ENCODE results near the gene KRTAP5-3.

KRTAP5-3 gene

DNA sequence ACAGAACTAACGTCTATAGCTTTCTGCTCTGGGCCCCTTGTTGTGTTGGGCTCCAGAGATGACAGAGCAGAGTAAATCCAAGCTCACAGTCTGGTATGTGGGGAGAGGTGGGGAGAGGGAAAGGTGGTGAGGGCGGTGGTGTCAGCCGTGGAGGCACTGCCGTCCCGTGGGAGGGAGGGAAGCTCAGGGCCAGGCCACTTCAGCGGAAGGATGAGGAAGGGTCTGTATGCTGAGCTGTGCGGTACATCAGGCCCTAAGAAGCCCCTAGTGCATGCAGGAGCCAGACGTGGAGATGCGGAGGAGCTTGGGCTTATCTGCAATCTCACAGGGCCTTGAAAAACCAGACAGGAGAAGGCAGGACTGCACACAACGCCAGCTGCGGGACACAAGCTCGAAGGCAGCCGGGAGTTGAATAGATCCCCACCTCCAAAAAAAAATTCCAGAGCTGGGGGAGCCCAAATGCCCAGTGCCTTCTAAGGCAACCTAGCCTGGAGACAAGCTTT is 22.9 kb upstream of the KRTAP5-3 start:
- H3K4ac ChIP-seq (ENCODE audit: low read depth, low read length): no peak overlapping the region
- no peak overlapping the region for H2BK5ac ChIP-seq (ENCODE audit: low read depth, low read length, poor library complexity)
- no peaks in the 10 kb centered on the region for H3K79me1 ChIP-seq (ENCODE audit: low read length)
- H3K4me2 ChIP-seq (ENCODE audit: low read length): no peak overlapping the region
- no peak overlapping the region for H3K27ac ChIP-seq (ENCODE audit: low read depth, low read length)
- H3K23ac ChIP-seq (ENCODE audit: low read length): no peak overlapping the region
- no peak overlapping the region for H3K18ac ChIP-seq (ENCODE audit: low read length)
- H3K4me3 ChIP-seq (ENCODE audit: low read depth, low read length): no peak overlapping the region
- H3K9ac ChIP-seq (ENCODE audit: low read length): no peak overlapping the region
- no peak overlapping the region for H4K91ac ChIP-seq (ENCODE audit: low read depth, low read length)
- no peaks in the 10 kb centered on the region for H3K36me3 ChIP-seq (ENCODE audit: control insufficient read depth in 1 of 2, insufficient read depth in 2 of 2, low read length in 2 of 2)
- no CpG with 5 or more reads among the region's 13 CpGs for WGBS (ENCODE audit: extremely low coverage, insufficient coverage, insufficient read length)
- no peaks in the 10 kb centered on the region for H3K79me2 ChIP-seq (ENCODE audit: control insufficient read depth, insufficient read depth, low read length, poor library complexity)
- no peak overlapping the region for H2AK5ac ChIP-seq (ENCODE audit: low read length)
- no peak overlapping the region for H2BK12ac ChIP-seq (ENCODE audit: low read length)
- H2BK120ac ChIP-seq (ENCODE audit: insufficient read depth, low read length, poor library complexity): no peak overlapping the region
- no peaks in the 10 kb centered on the region for H3K4me1 ChIP-seq (ENCODE audit: control insufficient read depth in 1 of 2, insufficient read depth in 2 of 2, low read length in 2 of 2)
- H2AFZ ChIP-seq (ENCODE audit: insufficient read depth, low read length, poor library complexity): no peak overlapping the region
- DNase-seq: no peak
- H3K9me3 ChIP-seq (ENCODE audit: insufficient read depth, low read depth, low read length): peaks cover 2% of the 10 kb centered on the region
- H3K14ac ChIP-seq (ENCODE audit: low read length): no peak overlapping the region
- H4K8ac ChIP-seq (ENCODE audit: low read depth, low read length): no peak overlapping the region
- no peak overlapping the region for H4K12ac ChIP-seq (ENCODE audit: low read depth, low read length)
- peaks cover 2% of the 10 kb centered on the region for H3K27me3 ChIP-seq (ENCODE audit: insufficient read depth, low read length)

DNA sequence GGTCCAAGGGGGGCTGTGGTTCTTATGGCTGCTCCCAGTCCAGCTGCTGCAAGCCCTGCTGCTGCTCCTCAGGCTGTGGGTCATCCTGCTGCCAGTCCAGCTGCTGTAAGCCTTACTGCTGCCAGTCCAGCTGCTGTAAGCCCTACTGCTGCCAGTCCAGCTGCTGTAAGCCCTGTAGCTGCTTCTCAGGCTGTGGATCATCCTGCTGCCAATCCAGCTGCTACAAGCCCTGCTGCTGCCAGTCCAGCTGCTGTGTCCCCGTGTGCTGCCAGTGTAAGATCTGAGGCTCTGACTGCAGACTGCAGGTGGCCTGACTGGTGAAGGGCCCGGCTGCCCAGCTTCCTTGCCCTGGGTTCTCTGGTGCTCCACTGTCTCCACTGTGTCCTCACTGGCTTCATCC is 22.0 kb upstream of the KRTAP5-3 start:
- Histone ChIP-seq H3K14ac (ENCODE audit: low read length) (no peak overlapping the region), H4K8ac (ENCODE audit: low read depth, low read length) (no peak overlapping the region), H3K79me1 (ENCODE audit: low read length) (no peaks in the 10 kb centered on the region), H3K4me1 (ENCODE audit: control insufficient read depth in 1 of 2, insufficient read depth in 2 of 2, low read length in 2 of 2) (no peaks in the 10 kb centered on the region), H3K79me2 (ENCODE audit: control insufficient read depth, insufficient read depth, low read length, poor library complexity) (no peaks in the 10 kb centered on the region), H3K4me2 (ENCODE audit: low read length) (no peak overlapping the region), H2AFZ (ENCODE audit: insufficient read depth, low read length, poor library complexity) (no peak overlapping the region), H3K9me3 (ENCODE audit: insufficient read depth, low read depth, low read length) (peaks cover 2% of the 10 kb centered on the region), H3K9ac (ENCODE audit: low read length) (no peak overlapping the region), H2BK5ac (ENCODE audit: low read depth, low read length, poor library complexity) (no peak overlapping the region), H4K91ac (ENCODE audit: low read depth, low read length) (no peak overlapping the region), H4K12ac (ENCODE audit: low read depth, low read length) (no peak overlapping the region), H3K4ac (ENCODE audit: low read depth, low read length) (no peak overlapping the region), H2BK120ac (ENCODE audit: insufficient read depth, low read length, poor library complexity) (no peak overlapping the region), H3K27me3 (ENCODE audit: insufficient read depth, low read length) (peaks cover 2% of the 10 kb centered on the region), H3K18ac (ENCODE audit: low read length) (no peak overlapping the region), H3K27ac (ENCODE audit: low read depth, low read length) (no peak overlapping the region), H3K36me3 (ENCODE audit: control insufficient read depth in 1 of 2, insufficient read depth in 2 of 2, low read length in 2 of 2) (no peaks in the 10 kb centered on the region), H3K4me3 (ENCODE audit: low read depth, low read length) (no peak overlapping the region), H3K23ac (ENCODE audit: low read length) (no peak overlapping the region), H2AK5ac (ENCODE audit: low read length) (no peak overlapping the region), H2BK12ac (ENCODE audit: low read length) (no peak overlapping the region)
- no CpG with 5 or more reads among the region's 2 CpGs for WGBS (ENCODE audit: extremely low coverage, insufficient coverage, insufficient read length)
- no peak for DNase-seq

DNA sequence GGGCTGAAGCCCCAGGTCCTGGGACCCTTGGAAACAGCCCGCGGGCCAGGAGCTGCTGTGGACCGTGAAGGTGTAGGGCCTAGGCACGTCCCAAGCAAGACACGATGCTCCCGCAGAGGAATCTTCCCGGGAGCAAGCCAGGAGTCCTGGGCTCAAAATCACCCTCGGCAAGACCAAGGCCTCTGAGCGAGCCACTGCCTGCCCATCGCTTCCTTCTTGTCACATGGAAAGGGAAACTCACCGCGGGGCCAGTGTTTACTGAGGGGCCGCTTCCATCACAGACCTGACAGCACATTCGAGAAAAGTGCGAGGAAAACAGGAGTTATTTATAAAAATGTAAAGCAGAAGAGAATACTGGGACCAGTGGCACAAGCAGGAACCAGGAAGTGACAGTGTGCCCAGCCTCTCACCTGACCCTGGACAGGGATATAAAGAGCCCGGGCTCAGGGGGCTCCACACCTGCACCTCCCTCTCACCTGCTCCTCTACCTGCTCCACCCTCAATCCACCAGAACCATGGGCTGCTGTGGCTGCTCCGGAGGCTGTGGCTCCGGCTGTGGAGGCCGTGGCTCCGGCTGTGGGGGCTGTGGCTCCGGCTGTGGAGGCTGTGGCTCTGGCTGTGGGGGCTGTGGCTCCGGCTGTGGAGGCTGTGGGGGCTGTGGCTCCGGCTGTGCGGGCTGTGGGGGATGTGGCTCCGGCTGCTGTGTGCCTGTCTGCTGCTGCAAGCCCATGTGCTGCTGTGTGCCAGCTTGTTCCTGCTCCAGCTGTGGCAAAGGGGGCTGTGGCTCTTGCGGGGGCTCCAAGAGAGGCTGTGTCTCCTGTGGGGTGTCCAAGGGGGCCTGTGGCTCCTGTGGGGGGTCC is 21.3 kb upstream of the KRTAP5-3 start, which contains the start of gene KRTAP5-5:
KRTAP5-5 (plus strand) TSS at position 450 of the 860 bp plus-strand sequence; CDS start at position 516, 66 bp downstream.
- H3K4me2 ChIP-seq (ENCODE audit: low read length): no peak within 1 kb of the TSS
- peaks cover 2% of the 10 kb centered on the region for H3K27me3 ChIP-seq (ENCODE audit: insufficient read depth, low read length)
- no peak within 1 kb of the TSS for H3K4ac ChIP-seq (ENCODE audit: low read depth, low read length)
- H3K79me2 ChIP-seq (ENCODE audit: control insufficient read depth, insufficient read depth, low read length, poor library complexity): no peaks in the 10 kb centered on the region
- H3K4me3 ChIP-seq (ENCODE audit: low read depth, low read length): no peak within 1 kb of the TSS
- H3K79me1 ChIP-seq (ENCODE audit: low read length): no peaks in the 10 kb centered on the region
- no peak within 1 kb of the TSS for H2BK5ac ChIP-seq (ENCODE audit: low read depth, low read length, poor library complexity)
- no peak within 1 kb of the TSS for H3K9ac ChIP-seq (ENCODE audit: low read length)
- no peaks in the 10 kb centered on the region for H3K9me3 ChIP-seq (ENCODE audit: insufficient read depth, low read depth, low read length)
- H2BK12ac ChIP-seq (ENCODE audit: low read length): no peak within 1 kb of the TSS
- H3K23ac ChIP-seq (ENCODE audit: low read length): no peak within 1 kb of the TSS
- H2AFZ ChIP-seq (ENCODE audit: insufficient read depth, low read length, poor library complexity): no peak within 1 kb of the TSS
- no peak within 1 kb of the TSS for H3K27ac ChIP-seq (ENCODE audit: low read depth, low read length)
- no peak within 1 kb of the TSS for H4K8ac ChIP-seq (ENCODE audit: low read depth, low read length)
- no peaks in the 10 kb centered on the region for H3K4me1 ChIP-seq (ENCODE audit: control insufficient read depth in 1 of 2, insufficient read depth in 2 of 2, low read length in 2 of 2)
- H3K36me3 ChIP-seq (ENCODE audit: control insufficient read depth in 1 of 2, insufficient read depth in 2 of 2, low read length in 2 of 2): no peaks in the 10 kb centered on the region
- H3K18ac ChIP-seq (ENCODE audit: low read length): no peak within 1 kb of the TSS
- H4K91ac ChIP-seq (ENCODE audit: low read depth, low read length): no peak within 1 kb of the TSS
- no peak within 1 kb of the TSS for H2BK120ac ChIP-seq (ENCODE audit: insufficient read depth, low read length, poor library complexity)
- WGBS (ENCODE audit: extremely low coverage, insufficient coverage, insufficient read length): no CpG with 5 or more reads among the region's 26 CpGs
- no peak for DNase-seq
- no peak within 1 kb of the TSS for H4K12ac ChIP-seq (ENCODE audit: low read depth, low read length)
- H3K14ac ChIP-seq (ENCODE audit: low read length): no peak within 1 kb of the TSS
- no peak within 1 kb of the TSS for H2AK5ac ChIP-seq (ENCODE audit: low read length)

DNA sequence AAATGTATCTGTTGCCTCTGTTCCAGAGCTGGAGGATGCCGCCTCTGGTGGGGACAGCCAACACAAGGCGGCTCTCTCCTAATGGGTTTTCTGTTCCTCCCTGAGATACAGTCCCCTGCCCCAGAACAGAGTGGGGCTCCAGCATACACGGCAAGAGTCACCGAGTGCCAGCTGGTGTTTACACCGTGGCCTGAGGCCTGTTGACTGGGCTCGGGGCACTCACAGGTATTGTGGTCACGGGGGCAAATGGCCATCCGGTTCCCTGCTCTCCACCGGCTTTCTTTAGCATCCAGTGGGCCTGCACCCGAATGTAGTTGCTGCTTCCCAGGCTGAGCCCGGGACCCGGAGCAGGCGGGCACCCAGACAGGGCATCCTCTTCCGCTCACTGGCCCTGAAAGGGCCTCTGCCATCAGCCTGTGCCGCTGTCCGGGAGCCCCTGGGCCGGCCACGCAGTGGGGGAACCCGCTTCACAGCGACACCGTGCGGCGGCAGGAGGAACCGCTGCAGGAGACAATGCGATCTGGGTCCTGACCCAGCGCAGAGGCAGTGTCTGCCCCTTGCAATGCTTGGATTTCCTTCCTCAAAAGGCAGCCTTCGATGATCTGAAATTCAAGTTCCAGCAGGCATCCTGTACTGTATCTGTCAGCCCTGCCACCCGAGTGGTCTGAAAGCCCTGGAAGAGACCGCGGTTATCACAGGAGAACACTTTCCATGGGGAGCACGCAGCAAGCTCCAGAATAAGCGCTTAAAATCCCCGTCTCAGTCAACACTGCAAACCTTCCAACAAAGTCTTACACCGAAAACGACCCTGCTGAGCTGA is 20.5 kb upstream of the KRTAP5-3 start:
- H3K27me3 ChIP-seq (ENCODE audit: insufficient read depth, low read length): no peaks in the 10 kb centered on the region
- no peak overlapping the region for H3K23ac ChIP-seq (ENCODE audit: low read length)
- no peak overlapping the region for H3K18ac ChIP-seq (ENCODE audit: low read length)
- WGBS (ENCODE audit: extremely low coverage, insufficient coverage, insufficient read length): no CpG with 5 or more reads among the region's 35 CpGs
- no peaks in the 10 kb centered on the region for H3K4me1 ChIP-seq (ENCODE audit: control insufficient read depth in 1 of 2, insufficient read depth in 2 of 2, low read length in 2 of 2)
- H2BK12ac ChIP-seq (ENCODE audit: low read length): no peak overlapping the region
- no peak overlapping the region for H2BK5ac ChIP-seq (ENCODE audit: low read depth, low read length, poor library complexity)
- H3K14ac ChIP-seq (ENCODE audit: low read length): no peak overlapping the region
- H2AFZ ChIP-seq (ENCODE audit: insufficient read depth, low read length, poor library complexity): no peak overlapping the region
- H3K27ac ChIP-seq (ENCODE audit: low read depth, low read length): no peak overlapping the region
- peak in 1 of 2 donors; percentile 36 for DNase-seq
- H3K4ac ChIP-seq (ENCODE audit: low read depth, low read length): no peak overlapping the region
- H2AK5ac ChIP-seq (ENCODE audit: low read length): no peak overlapping the region
- no peaks in the 10 kb centered on the region for H3K79me1 ChIP-seq (ENCODE audit: low read length)
- no peaks in the 10 kb centered on the region for H3K36me3 ChIP-seq (ENCODE audit: control insufficient read depth in 1 of 2, insufficient read depth in 2 of 2, low read length in 2 of 2)
- H3K79me2 ChIP-seq (ENCODE audit: control insufficient read depth, insufficient read depth, low read length, poor library complexity): no peaks in the 10 kb centered on the region
- no peak overlapping the region for H3K4me3 ChIP-seq (ENCODE audit: low read depth, low read length)
- no peak overlapping the region for H2BK120ac ChIP-seq (ENCODE audit: insufficient read depth, low read length, poor library complexity)
- no peak overlapping the region for H4K12ac ChIP-seq (ENCODE audit: low read depth, low read length)
- no peak overlapping the region for H3K9ac ChIP-seq (ENCODE audit: low read length)
- H4K91ac ChIP-seq (ENCODE audit: low read depth, low read length): no peak overlapping the region
- no peak overlapping the region for H3K4me2 ChIP-seq (ENCODE audit: low read length)
- no peaks in the 10 kb centered on the region for H3K9me3 ChIP-seq (ENCODE audit: insufficient read depth, low read depth, low read length)
- H4K8ac ChIP-seq (ENCODE audit: low read depth, low read length): no peak overlapping the region

Measured in trophoblast cell (in vitro differentiated cells and primary cell).